Measurements from ENCODE around the gene F2RL2.

F2RL2 gene

GRCh38 chr5:76642390-76643040, 19.3 kb upstream of the F2RL2 start:
- ChIA-PET CTCF (interaction anchor here (0.6 to 4.5 kb wide), 21 partner anchors 8 to 409 kb away, joined by 3 to 48 read pairs (median 5); no protein-coding TSS in a partner anchor), POLR2A (no interaction called here)
- Histone ChIP-seq H3K9me3 (ENCODE audit: control insufficient read depth, insufficient read depth, low read depth, low read length) (no peaks in the 10 kb centered on the region), H3K27ac (ENCODE audit: extremely low read depth, low read depth, low read length) (no peak overlapping the region), H3K4me3 (ENCODE audit: low read depth, low read length) (no peak overlapping the region), H3K36me3 (ENCODE audit: control insufficient read depth in 2 of 2, insufficient read depth in 1 of 2, low read length in 2 of 2) (no peaks in the 10 kb centered on the region), H3K4me1 (ENCODE audit: control insufficient read depth, insufficient read depth, low read length) (no peaks in the 10 kb centered on the region)
- no peak for TF ChIP-seq BCL11B (tag by site-specific recombination; IDR thresholded peaks at IDR 0.05; ENCODE audit: low read depth)
- TF ChIP-seq ZNF37A (tag by site-specific recombination; IDR thresholded peaks at IDR 0.05) = no peak
- TF ChIP-seq BCL11A (tag by site-specific recombination; IDR thresholded peaks at IDR 0.05; ENCODE audit: low read depth) = no peak
- no peak for TF ChIP-seq ZNF140 (tag by site-specific recombination; IDR thresholded peaks at IDR 0.05)
- no peak for TF ChIP-seq MYNN (tag by site-specific recombination; IDR thresholded peaks at IDR 0.05; ENCODE audit: borderline replicate concordance)
- TF ChIP-seq ZNF449 (tag by site-specific recombination; IDR thresholded peaks at IDR 0.05) = no peak
- TF ChIP-seq ZEB2 (tag by site-specific recombination; IDR thresholded peaks at IDR 0.05) = no peak
- no peak for TF ChIP-seq SCRT2 (tag by site-specific recombination; IDR thresholded peaks at IDR 0.05)
- TF ChIP-seq ZNF394 (tag by site-specific recombination; IDR thresholded peaks at IDR 0.05; ENCODE audit: borderline replicate concordance) = no peak
- no peak for TF ChIP-seq SALL2 (tag by site-specific recombination; IDR thresholded peaks at IDR 0.05; ENCODE audit: borderline replicate concordance)

- Histone ChIP-seq H3K4me1 (ENCODE audit: control insufficient read depth, insufficient read depth, low read length) (no peaks in the 10 kb centered on the region), H3K4me3 (ENCODE audit: low read depth, low read length) (no peak overlapping the region), H3K27ac (ENCODE audit: extremely low read depth, low read depth, low read length) (no peak overlapping the region), H3K36me3 (ENCODE audit: control insufficient read depth in 2 of 2, insufficient read depth in 1 of 2, low read length in 2 of 2) (no peaks in the 10 kb centered on the region), H3K9me3 (ENCODE audit: control insufficient read depth, insufficient read depth, low read depth, low read length) (no peaks in the 10 kb centered on the region)
- ChIA-PET CTCF (interaction anchor here (0.6 to 4.5 kb wide), 19 partner anchors 9 to 408 kb away, joined by 3 to 48 read pairs (median 5); no protein-coding TSS in a partner anchor), POLR2A (no interaction called here)
- TF ChIP-seq IKZF3 (tag by site-specific recombination; IDR thresholded peaks at IDR 0.05) = no peak
- TF ChIP-seq ZNF654 (tag by site-specific recombination; IDR thresholded peaks at IDR 0.05; ENCODE audit: low read depth) = peak; percentile 79
- TF ChIP-seq CTCF (tag by site-specific recombination; IDR thresholded peaks at IDR 0.05) = peak; percentile 48; the same call in 1 of the 2 replicates
- no peak for TF ChIP-seq ZSCAN23 (tag by site-specific recombination; IDR thresholded peaks at IDR 0.05)
These were observed 18.4 kb upstream of the F2RL2 start for GRCh38 chr5:76641514-76642120.

GRCh38 chr5:76638479-76638878, 15.3 kb upstream of the F2RL2 start:
- Histone ChIP-seq H3K4me1 (ENCODE audit: control insufficient read depth, insufficient read depth, low read length) (no peaks in the 10 kb centered on the region), H3K27ac (ENCODE audit: extremely low read depth, low read depth, low read length) (no peak overlapping the region)
- no peak for TF ChIP-seq ZNF311 (tag by site-specific recombination; IDR thresholded peaks at IDR 0.05; ENCODE audit: borderline replicate concordance)
- TF ChIP-seq YY2 (tag by site-specific recombination; IDR thresholded peaks at IDR 0.05) = no peak
- no peak for TF ChIP-seq ZNF449 (tag by site-specific recombination; IDR thresholded peaks at IDR 0.05)
- TF ChIP-seq ZNF704 (tag by site-specific recombination; IDR thresholded peaks at IDR 0.05) = no peak
- TF ChIP-seq ZNF76 (tag by site-specific recombination; IDR thresholded peaks at IDR 0.05; ENCODE audit: borderline replicate concordance, low read depth) = no peak
- no peak for TF ChIP-seq ZNF16 (tag by site-specific recombination; IDR thresholded peaks at IDR 0.05; ENCODE audit: low read depth)
- no peak for TF ChIP-seq ZNF707 (tag by site-specific recombination; IDR thresholded peaks at IDR 0.05)
- TF ChIP-seq ZNF211 (tag by site-specific recombination; IDR thresholded peaks at IDR 0.05; ENCODE audit: low read depth) = no peak
- no peak for TF ChIP-seq SP2 (tag by site-specific recombination; IDR thresholded peaks at IDR 0.05)
- no peak for TF ChIP-seq ZBTB6 (tag by site-specific recombination; IDR thresholded peaks at IDR 0.05)
- TF ChIP-seq ZNF169 (tag by site-specific recombination; IDR thresholded peaks at IDR 0.05) = no peak

More at GRCh38 chr5:76638479-76638878, 15.3 kb upstream of the F2RL2 start:
- Histone ChIP-seq H3K36me3 (ENCODE audit: control insufficient read depth in 2 of 2, insufficient read depth in 1 of 2, low read length in 2 of 2) (no peaks in the 10 kb centered on the region), H3K9me3 (ENCODE audit: control insufficient read depth, insufficient read depth, low read depth, low read length) (no peaks in the 10 kb centered on the region), H3K4me3 (ENCODE audit: low read depth, low read length) (no peak overlapping the region)
- ChIA-PET POLR2A (no interaction called here), CTCF (interaction anchor here (0.7 to 1.8 kb wide), 5 partner anchors 32 to 438 kb away, joined by 3 to 9 read pairs (median 6); no protein-coding TSS in a partner anchor)
